ENCODE measurements around the gene SAMD13.

SAMD13 gene

DNA sequence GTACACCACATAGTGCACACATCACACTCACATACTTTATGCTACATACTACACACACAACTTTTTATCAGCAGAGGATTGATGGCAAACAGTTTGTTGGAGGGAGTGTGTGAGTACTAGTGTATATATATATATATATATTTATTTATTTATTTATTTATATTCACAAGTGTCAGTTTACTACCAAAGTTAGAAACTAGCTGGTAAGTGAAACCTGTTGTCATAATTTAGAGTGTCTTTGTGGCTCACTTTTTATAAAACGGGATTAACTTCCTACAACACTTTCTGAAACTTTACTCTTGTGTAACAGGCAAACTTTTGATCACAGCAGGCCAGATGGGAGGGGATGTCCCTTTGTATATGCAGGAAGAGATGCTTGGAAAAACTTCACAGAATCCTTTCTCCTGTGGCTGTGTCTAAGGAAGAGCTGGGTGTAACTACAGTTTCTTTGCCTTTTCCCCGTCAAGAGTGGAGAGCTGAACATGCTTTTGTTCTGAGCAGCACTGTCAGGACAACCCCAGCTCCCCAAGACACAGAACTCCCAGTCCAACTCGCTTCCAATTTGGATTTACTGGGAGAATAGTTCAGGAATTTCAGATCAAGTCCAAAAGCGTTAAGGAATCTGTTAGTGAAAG is 1.9 kb upstream of the SAMD13 start:
- no peak for DNase-seq (ENCODE audit: low spot score)
- Histone ChIP-seq H3K4me3 (ENCODE audit: low read length in 2 of 2) (peak overlapping the region in 1 of 2 donors; percentile 90), H2AK5ac (ENCODE audit: low read depth, low read length) (no peak overlapping the region), H4K91ac (ENCODE audit: low read depth, low read length, poor library complexity) (no peak overlapping the region), H3K9me3 (replicated peaks in 1 of 2; ENCODE audit: control insufficient read depth in 2 of 2, insufficient read depth in 1 of 2, low read depth in 1 of 2, low read length in 2 of 2) (peaks cover 0 to 7% of the 10 kb centered on the region in 2 donors), H3K36me3 (replicated peaks in 1 of 2; ENCODE audit: control insufficient read depth in 2 of 2, insufficient read depth in 2 of 2, low read length in 2 of 2) (no peaks in the 10 kb centered on the region), H3K79me1 (ENCODE audit: low read depth, low read length) (no peaks in the 10 kb centered on the region), H3K4ac (ENCODE audit: low read length) (no peak overlapping the region), H2BK15ac (ENCODE audit: low read length) (no peak overlapping the region), H3K4me2 (ENCODE audit: insufficient read depth, low read length, poor library complexity, severe bottlenecking) (no peak overlapping the region), H3K9ac (ENCODE audit: low read depth, low read length, poor library complexity) (no peak overlapping the region), H2BK12ac (ENCODE audit: low read length) (no peak overlapping the region), H3K14ac (ENCODE audit: low read length) (no peak overlapping the region), H2AFZ (ENCODE audit: low read length) (peak overlapping the region; percentile 100), H2BK5ac (ENCODE audit: low read length) (no peak overlapping the region), H3K23ac (ENCODE audit: low read depth, low read length, poor library complexity) (no peak overlapping the region), H3K4me1 (ENCODE audit: control insufficient read depth in 2 of 2, insufficient read depth in 1 of 2, low read depth in 1 of 2, low read length in 2 of 2) (peaks cover 12 to 26% of the 10 kb centered on the region in 2 donors), H3K18ac (ENCODE audit: low read length) (no peak overlapping the region), H3K27ac (replicated peaks; ENCODE audit: low read length) (no peak overlapping the region), H4K8ac (ENCODE audit: low read depth, low read length) (no peak overlapping the region), H3K27me3 (ENCODE audit: control insufficient read depth in 3 of 3, insufficient read depth in 3 of 3, low read depth in 1 of 3, low read length in 3 of 3) (no peaks in the 10 kb centered on the region), H2BK120ac (ENCODE audit: low read depth, low read length) (no peak overlapping the region)
- WGBS, 2 donors (ENCODE audit: extremely low coverage in 2 of 2, insufficient read length in 2 of 2, insufficient replicate concordance in 1 of 2): no CpG with 5 or more reads among the region's 4 CpGs

DNA sequence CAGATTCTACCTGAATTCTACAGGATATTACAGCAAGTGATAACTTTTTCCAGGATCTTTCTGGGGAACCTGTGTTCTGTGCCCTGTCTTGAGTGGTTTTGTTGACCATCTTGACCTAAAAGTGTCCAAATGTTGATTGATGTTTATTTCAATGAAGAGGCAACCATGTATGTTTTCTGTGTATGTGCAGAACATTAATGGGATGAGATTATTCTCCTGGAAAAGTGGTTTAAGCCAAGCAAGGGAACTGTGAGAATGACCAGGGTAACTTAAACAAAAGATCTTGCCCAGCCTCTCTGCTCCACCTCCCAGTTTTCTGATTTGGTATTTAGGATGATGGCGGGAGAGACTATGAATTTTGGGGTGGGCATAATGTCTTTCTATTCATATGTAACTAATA is 1.0 kb upstream of the SAMD13 start:
- Histone ChIP-seq H4K91ac (ENCODE audit: low read depth, low read length, poor library complexity) (no peak overlapping the region), H2BK15ac (ENCODE audit: low read length) (no peak overlapping the region), H3K4me2 (ENCODE audit: insufficient read depth, low read length, poor library complexity, severe bottlenecking) (no peak overlapping the region), H2AK5ac (ENCODE audit: low read depth, low read length) (no peak overlapping the region), H3K9ac (ENCODE audit: low read depth, low read length, poor library complexity) (no peak overlapping the region), H2AFZ (ENCODE audit: low read length) (peak overlapping the region; percentile 30), H3K79me1 (ENCODE audit: low read depth, low read length) (no peaks in the 10 kb centered on the region), H3K27me3 (ENCODE audit: control insufficient read depth in 3 of 3, insufficient read depth in 3 of 3, low read depth in 1 of 3, low read length in 3 of 3) (no peaks in the 10 kb centered on the region), H3K27ac (replicated peaks; ENCODE audit: low read length) (no peak overlapping the region), H2BK120ac (ENCODE audit: low read depth, low read length) (no peak overlapping the region), H3K4me1 (ENCODE audit: control insufficient read depth in 2 of 2, insufficient read depth in 1 of 2, low read depth in 1 of 2, low read length in 2 of 2) (peaks cover 12 to 26% of the 10 kb centered on the region in 2 donors), H3K4me3 (ENCODE audit: low read length in 2 of 2) (no peak overlapping the region), H3K14ac (ENCODE audit: low read length) (no peak overlapping the region), H2BK5ac (ENCODE audit: low read length) (no peak overlapping the region), H3K4ac (ENCODE audit: low read length) (no peak overlapping the region), H3K9me3 (replicated peaks in 1 of 2; ENCODE audit: control insufficient read depth in 2 of 2, insufficient read depth in 1 of 2, low read depth in 1 of 2, low read length in 2 of 2) (peaks cover 0 to 5% of the 10 kb centered on the region in 2 donors), H3K23ac (ENCODE audit: low read depth, low read length, poor library complexity) (no peak overlapping the region), H3K36me3 (replicated peaks in 1 of 2; ENCODE audit: control insufficient read depth in 2 of 2, insufficient read depth in 2 of 2, low read length in 2 of 2) (no peaks in the 10 kb centered on the region), H4K8ac (ENCODE audit: low read depth, low read length) (no peak overlapping the region), H3K18ac (ENCODE audit: low read length) (no peak overlapping the region), H2BK12ac (ENCODE audit: low read length) (no peak overlapping the region)
- no peak for DNase-seq (ENCODE audit: low spot score)
- no CpG with 5 or more reads among the region's 1 CpG for WGBS, 2 donors (ENCODE audit: extremely low coverage in 2 of 2, insufficient read length in 2 of 2, insufficient replicate concordance in 1 of 2)

DNA sequence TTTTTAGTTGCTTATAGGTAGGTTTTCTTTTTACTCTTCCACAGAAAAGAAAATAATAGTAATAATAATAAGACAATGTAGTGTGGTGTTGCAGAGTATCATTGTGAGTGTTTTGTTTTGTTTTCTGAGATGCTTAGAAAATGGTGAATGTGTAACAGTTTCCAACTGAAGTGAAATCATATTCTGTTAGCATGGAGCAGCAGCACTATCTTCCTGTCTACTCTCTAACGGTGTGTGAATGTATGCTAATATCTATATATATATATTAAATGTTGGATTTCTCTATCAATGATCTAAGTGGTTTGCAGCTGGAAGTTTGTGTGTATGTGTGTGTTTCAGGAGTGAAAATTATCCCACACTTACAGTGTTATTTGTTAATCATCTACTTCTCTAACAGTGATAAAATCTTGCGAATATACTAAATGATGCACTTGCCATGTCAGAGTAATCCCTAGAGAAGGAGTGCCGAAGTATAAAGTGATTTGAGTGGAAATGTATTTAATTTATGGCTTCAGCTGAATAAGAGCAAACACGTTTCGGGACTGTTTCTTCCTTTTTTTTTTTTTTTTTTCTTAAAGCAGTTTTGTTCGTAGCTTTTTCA is 377 bp downstream of the SAMD13 start:
- no peak overlapping the region for H4K91ac ChIP-seq (ENCODE audit: low read depth, low read length, poor library complexity)
- H2BK120ac ChIP-seq (ENCODE audit: low read depth, low read length): no peak overlapping the region
- peaks cover 12 to 26% of the 10 kb centered on the region in 2 donors for H3K4me1 ChIP-seq (ENCODE audit: control insufficient read depth in 2 of 2, insufficient read depth in 1 of 2, low read depth in 1 of 2, low read length in 2 of 2)
- H3K4me2 ChIP-seq (ENCODE audit: insufficient read depth, low read length, poor library complexity, severe bottlenecking): no peak overlapping the region
- H3K4ac ChIP-seq (ENCODE audit: low read length): no peak overlapping the region
- H3K18ac ChIP-seq (ENCODE audit: low read length): no peak overlapping the region
- no CpG with 5 or more reads among the region's 6 CpGs for WGBS, 2 donors (ENCODE audit: extremely low coverage in 2 of 2, insufficient read length in 2 of 2, insufficient replicate concordance in 1 of 2)
- no peak overlapping the region for H3K27ac ChIP-seq (replicated peaks; ENCODE audit: low read length)
- no peak for DNase-seq (ENCODE audit: low spot score)
- H3K4me3 ChIP-seq (ENCODE audit: low read length in 2 of 2): no peak overlapping the region
- H2BK12ac ChIP-seq (ENCODE audit: low read length): no peak overlapping the region
- H3K36me3 ChIP-seq (replicated peaks in 1 of 2; ENCODE audit: control insufficient read depth in 2 of 2, insufficient read depth in 2 of 2, low read length in 2 of 2): no peaks in the 10 kb centered on the region
- H4K8ac ChIP-seq (ENCODE audit: low read depth, low read length): no peak overlapping the region
- no peak overlapping the region for H2AK5ac ChIP-seq (ENCODE audit: low read depth, low read length)
- no peak overlapping the region for H3K23ac ChIP-seq (ENCODE audit: low read depth, low read length, poor library complexity)
- H3K9me3 ChIP-seq (replicated peaks in 1 of 2; ENCODE audit: control insufficient read depth in 2 of 2, insufficient read depth in 1 of 2, low read depth in 1 of 2, low read length in 2 of 2): no peaks in the 10 kb centered on the region
- no peak overlapping the region for H3K14ac ChIP-seq (ENCODE audit: low read length)
- H2BK15ac ChIP-seq (ENCODE audit: low read length): no peak overlapping the region
- H3K9ac ChIP-seq (ENCODE audit: low read depth, low read length, poor library complexity): no peak overlapping the region
- peak overlapping the region; percentile 89 for H2AFZ ChIP-seq (ENCODE audit: low read length)
- no peaks in the 10 kb centered on the region for H3K79me1 ChIP-seq (ENCODE audit: low read depth, low read length)
- no peak overlapping the region for H2BK5ac ChIP-seq (ENCODE audit: low read length)
- H3K27me3 ChIP-seq (ENCODE audit: control insufficient read depth in 3 of 3, insufficient read depth in 3 of 3, low read depth in 1 of 3, low read length in 3 of 3): no peaks in the 10 kb centered on the region

DNA sequence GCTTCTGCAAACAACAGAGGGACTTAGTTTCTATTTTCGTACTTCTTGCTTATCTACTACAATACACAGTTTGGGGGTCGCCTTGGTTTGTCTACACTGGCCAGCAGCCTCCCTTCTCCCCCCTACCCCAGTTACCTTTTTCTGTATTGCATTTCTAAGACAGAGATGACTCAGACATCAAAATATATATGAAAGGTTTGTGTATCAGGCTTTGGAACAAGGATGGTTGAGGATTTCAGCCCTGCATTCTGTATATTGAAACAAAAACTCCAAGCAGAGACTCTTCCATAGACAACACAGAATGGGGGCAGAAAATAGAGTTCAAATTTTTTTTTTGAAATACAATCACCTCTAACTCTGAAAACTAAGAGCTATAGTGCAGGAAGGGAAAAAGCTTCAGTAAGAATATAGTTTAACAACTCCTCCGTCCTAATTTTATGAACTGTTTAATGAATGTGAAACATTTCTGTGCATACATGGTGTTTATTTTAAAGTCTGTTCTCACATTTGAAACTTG is 1.9 kb downstream of the SAMD13 start:
- Histone ChIP-seq H2AK5ac (ENCODE audit: low read depth, low read length) (no peak overlapping the region), H3K14ac (ENCODE audit: low read length) (no peak overlapping the region), H3K27me3 (ENCODE audit: control insufficient read depth in 3 of 3, insufficient read depth in 3 of 3, low read depth in 1 of 3, low read length in 3 of 3) (no peaks in the 10 kb centered on the region), H3K4me1 (ENCODE audit: control insufficient read depth in 2 of 2, insufficient read depth in 1 of 2, low read depth in 1 of 2, low read length in 2 of 2) (peaks cover 12 to 26% of the 10 kb centered on the region in 2 donors), H3K18ac (ENCODE audit: low read length) (no peak overlapping the region), H3K23ac (ENCODE audit: low read depth, low read length, poor library complexity) (no peak overlapping the region), H3K27ac (replicated peaks; ENCODE audit: low read length) (no peak overlapping the region), H2BK12ac (ENCODE audit: low read length) (no peak overlapping the region), H3K4ac (ENCODE audit: low read length) (no peak overlapping the region), H3K9ac (ENCODE audit: low read depth, low read length, poor library complexity) (no peak overlapping the region), H3K4me2 (ENCODE audit: insufficient read depth, low read length, poor library complexity, severe bottlenecking) (no peak overlapping the region), H3K36me3 (replicated peaks in 1 of 2; ENCODE audit: control insufficient read depth in 2 of 2, insufficient read depth in 2 of 2, low read length in 2 of 2) (no peaks in the 10 kb centered on the region), H2BK120ac (ENCODE audit: low read depth, low read length) (no peak overlapping the region), H2BK15ac (ENCODE audit: low read length) (no peak overlapping the region), H4K91ac (ENCODE audit: low read depth, low read length, poor library complexity) (no peak overlapping the region), H2AFZ (ENCODE audit: low read length) (peak overlapping the region; percentile 89), H3K9me3 (replicated peaks in 1 of 2; ENCODE audit: control insufficient read depth in 2 of 2, insufficient read depth in 1 of 2, low read depth in 1 of 2, low read length in 2 of 2) (no peaks in the 10 kb centered on the region), H4K8ac (ENCODE audit: low read depth, low read length) (no peak overlapping the region), H3K79me1 (ENCODE audit: low read depth, low read length) (no peaks in the 10 kb centered on the region), H2BK5ac (ENCODE audit: low read length) (no peak overlapping the region), H3K4me3 (ENCODE audit: low read length in 2 of 2) (peak overlapping the region in 1 of 2 donors; percentile 20)
- no CpG with 5 or more reads among the region's 3 CpGs for WGBS, 2 donors (ENCODE audit: extremely low coverage in 2 of 2, insufficient read length in 2 of 2, insufficient replicate concordance in 1 of 2)
- no peak for DNase-seq (ENCODE audit: low spot score)

Measured in neuronal stem cell (in vitro differentiated cells).